ENCODE results near the gene ANKRD33B. TPM values are rescaled to one million over a fixed set of nuclear protein-coding genes. Genes with fewer than 3 reads are reported as not detected.
A peak's percentile ranks its signal among the peaks of the same experiment; 100 is the strongest.
"Not testable (repeated sequence)": the region's sequence is repeated elsewhere in the genome, so short reads cannot be mapped to it uniquely, and the experiment has no call there.

ANKRD33B gene
- total RNA-seq, 1 donor from 2014 or later: 2.1 TPM

- no peak for DNase-seq (ENCODE audit: low read depth in 2 of 2)
These were observed 28.1 kb downstream of the ANKRD33B start for GRCh38 chr5:10591966-10592365.

- DNase-seq (ENCODE audit: low read depth in 2 of 2): no peak
These were observed 28.7 kb downstream of the ANKRD33B start for GRCh38 chr5:10592601-10593000.

- no peak for DNase-seq (ENCODE audit: low read depth in 2 of 2)
These were observed 29.8 kb downstream of the ANKRD33B start for GRCh38 chr5:10593531-10594181.

- DNase-seq (ENCODE audit: low read depth in 2 of 2): no peak
These were observed 30.8 kb downstream of the ANKRD33B start for GRCh38 chr5:10594591-10595210.

- DNase-seq (ENCODE audit: low read depth in 2 of 2): no peak
These were observed 31.4 kb downstream of the ANKRD33B start for GRCh38 chr5:10595293-10595671.

GRCh38 chr5:10595672-10596309 is 31.9 kb downstream of the ANKRD33B start:
- DNase-seq (ENCODE audit: low read depth in 2 of 2): peak; percentile 81 to 89

- DNase-seq (ENCODE audit: low read depth in 2 of 2): no peak
These were observed 32.4 kb downstream of the ANKRD33B start for GRCh38 chr5:10596310-10596703.

GRCh38 chr5:10596886-10597451 is 33.1 kb downstream of the ANKRD33B start:
- DNase-seq (ENCODE audit: low read depth in 2 of 2): no peak

- no peak for DNase-seq (ENCODE audit: low read depth in 2 of 2)
These were observed 35.2 kb downstream of the ANKRD33B start for GRCh38 chr5:10599113-10599512.

- no peak for DNase-seq (ENCODE audit: low read depth in 2 of 2)
These were observed 36.0 kb downstream of the ANKRD33B start for GRCh38 chr5:10599862-10600284.

GRCh38 chr5:10600626-10601245 is 36.9 kb downstream of the ANKRD33B start:
- DNase-seq (ENCODE audit: low read depth in 2 of 2): peak in 1 of 2 donors; percentile 36

- peak; percentile 72 to 95 for DNase-seq (ENCODE audit: low read depth in 2 of 2)
These were observed 37.6 kb downstream of the ANKRD33B start for GRCh38 chr5:10601246-10602030.

GRCh38 chr5:10602031-10602806 is 38.3 kb downstream of the ANKRD33B start:
- no peak for DNase-seq (ENCODE audit: low read depth in 2 of 2)

- DNase-seq (ENCODE audit: low read depth in 2 of 2): no peak
These were observed 41.1 kb downstream of the ANKRD33B start for GRCh38 chr5:10604975-10605374.

GRCh38 chr5:10606632-10607022 is 42.8 kb downstream of the ANKRD33B start:
- DNase-seq (ENCODE audit: low read depth in 2 of 2): not testable (repeated sequence)

GRCh38 chr5:10607023-10607665 is 43.3 kb downstream of the ANKRD33B start:
- DNase-seq (ENCODE audit: low read depth in 2 of 2): peak in 1 of 2 donors; percentile 69

GRCh38 chr5:10607666-10608073 is 43.8 kb downstream of the ANKRD33B start:
- DNase-seq (ENCODE audit: low read depth in 2 of 2): no peak

- DNase-seq (ENCODE audit: low read depth in 2 of 2): not testable (repeated sequence)
These were observed 44.2 kb downstream of the ANKRD33B start for GRCh38 chr5:10608081-10608480.

- no peak for DNase-seq (ENCODE audit: low read depth in 2 of 2)
These were observed 46.2 kb downstream of the ANKRD33B start for GRCh38 chr5:10610058-10610457.

- DNase-seq (ENCODE audit: low read depth in 2 of 2): no peak
These were observed 47.4 kb downstream of the ANKRD33B start for GRCh38 chr5:10611290-10611689.
